PC-9 (cell line): ENCODE results near the gene ST8SIA1.

Experiments used
- CTCF ChIP-seq: fragments of 200-600 bp; sonication (generic); conservative IDR thresholded peaks from 2 replicates; pipeline ENCODE4 v1.6.1; 2017; ENCODE audit warnings: mixed run types, antibody characterized with exemption, mild to moderate bottlenecking, moderate library complexity
- EZH2 ChIP-seq: fragments of 200-600 bp; sonication (generic); IDR thresholded peaks from 2 replicates; pipeline ENCODE4 v1.8.0; 2017; ENCODE audit warnings: antibody characterized with exemption, low read depth

DNA sequence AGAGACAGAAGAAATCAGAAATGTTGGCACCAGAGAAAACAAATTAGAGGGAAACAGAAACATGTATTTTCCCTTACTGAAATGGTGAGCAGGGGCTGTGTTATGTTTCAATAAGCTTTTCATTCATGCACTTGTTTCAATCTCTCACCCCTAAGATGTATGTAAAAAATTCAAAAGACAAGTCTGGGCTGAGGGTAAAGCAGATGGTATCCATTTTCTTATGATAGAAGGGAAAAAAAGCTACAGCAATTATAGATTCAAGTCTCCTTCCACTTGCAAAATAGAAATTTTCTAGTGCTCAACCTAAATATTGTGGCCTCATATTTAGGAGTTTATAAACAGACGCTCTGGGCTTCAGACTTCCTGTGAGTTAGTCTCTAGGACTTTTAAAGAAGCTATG is 138.3 kb downstream of the ST8SIA1 start:
- TF ChIP-seq CTCF (no peak), EZH2 (no peak)
